Esophagus (tissue), 2 donors: ENCODE measurements around the gene DNAAF8. TPM values are rescaled to one million over a fixed set of nuclear protein-coding genes. Genes with fewer than 3 reads are reported as not detected.

Experiments
- H3K27ac ChIP-seq, 2 donors: one replicate each; pipeline ENCODE4 v1.5.1; 2013; ENCODE audit warnings: low read depth in 2 of 2, mild to moderate bottlenecking in 2 of 2, inconsistent platforms in 1 of 2, low read length in 1 of 2, moderate library complexity in 1 of 2
- H3K27me3 ChIP-seq, 2 donors: one replicate each; pipeline ENCODE4 v1.6.1; 2013; ENCODE audit warnings: low read length in 2 of 2, control low read depth in 1 of 2, mild to moderate bottlenecking in 1 of 2; ENCODE audit not compliant: insufficient read depth in 2 of 2, control insufficient read depth in 1 of 2
- H3K36me3 ChIP-seq, 2 donors: one replicate each; pipeline ENCODE4 v1.6.1; 2013; ENCODE audit warnings: low read length in 1 of 2; ENCODE audit not compliant: control insufficient read depth in 2 of 2, insufficient read depth in 2 of 2
- H3K4me1 ChIP-seq, 2 donors: one replicate each; pipeline ENCODE4 v1.6.1; 2013; ENCODE audit warnings: low read length in 1 of 2; ENCODE audit not compliant: control insufficient read depth in 2 of 2, insufficient read depth in 2 of 2
- H3K4me3 ChIP-seq, 2 donors: one replicate each; pipeline ENCODE4 v1.5.1; 2013; ENCODE audit warnings: low read length in 2 of 2, mild to moderate bottlenecking in 2 of 2, low read depth in 1 of 2, moderate library complexity in 1 of 2
- H3K9me3 ChIP-seq, 2 donors: one replicate each; pipeline ENCODE4 v1.6.1; 2013; ENCODE audit warnings: mild to moderate bottlenecking in 2 of 2, low read depth in 1 of 2, low read length in 1 of 2, moderate library complexity in 1 of 2; ENCODE audit not compliant: control insufficient read depth in 2 of 2, insufficient read depth in 1 of 2
- WGBS, 2 donors: extraction: QIAGEN DNeasy Blood & Tissue Kit; methylation state at CpG; one replicate each; pipeline ENCODE4 v1.1.7; 2013; 5-methylcytosine and 5-hydroxymethylcytosine counted together
- polyA plus RNA-seq, 2 donors: library from polyadenylated mRNA; stranded (reverse); fragments of 200-250 nt; gene quantifications; one replicate each; pipeline ENCODE4 v1.2.3, GENCODE V29; 2013
- donor health status: healthy with polysubstance abuse.
- donor health status: Bipolar disorder and iron deficiency.

The DNAAF8 gene
- polyA plus RNA-seq, result under 1 TPM; 0.39 to 0.81 TPM

- no peaks in the 10 kb centered on the region for H3K9me3 ChIP-seq
- no peaks in the 10 kb centered on the region for H3K27me3 ChIP-seq
- 0 to 1% methylated on average over 65 to 70 of the region's 70 CpGs for WGBS, 2 donors
- H3K27ac ChIP-seq, result peak within 1 kb of the TSS; percentile 71 to 89
- H3K36me3 ChIP-seq, result peaks cover 0 to 8% of the 10 kb centered on the region in 2 donors
- H3K4me3 ChIP-seq, result peak within 1 kb of the TSS; percentile 90 to 94
- peaks cover 0 to 6% of the 10 kb centered on the region in 2 donors for H3K4me1 ChIP-seq
These were observed at the start of gene DNAAF8, which contains the start of gene ANKS3 for GRCh38 chr16:4734063-4734729. DNAAF8 (plus strand) TSS chr16:4734537; CDS start chr16:4736515, 1,978 bp downstream. ANKS3 (minus strand) TSS chr16:4734271; CDS start chr16:4730149, 4,122 bp downstream.

DNA sequence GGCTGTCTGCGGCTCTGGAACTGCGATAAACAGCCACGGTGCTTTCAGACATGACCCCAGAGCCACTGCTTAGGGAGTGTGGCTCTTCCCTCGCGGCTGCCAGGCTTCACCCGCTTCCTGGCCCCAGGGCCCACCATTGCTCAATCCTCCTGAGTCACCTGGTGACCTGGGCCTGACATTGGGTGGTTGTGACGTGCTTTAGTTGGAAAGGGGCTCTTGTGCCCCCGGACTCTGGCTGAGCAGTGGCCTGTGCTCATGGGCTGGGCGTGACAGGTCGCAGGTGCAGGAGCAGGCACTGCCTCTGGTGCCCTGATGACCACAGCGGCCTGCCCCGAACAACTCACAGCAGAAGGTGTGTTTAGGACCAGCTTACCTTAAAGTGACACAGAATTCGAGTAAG is 49.6 kb upstream of the DNAAF8 start:
- peaks cover 0 to 64% of the 10 kb centered on the region in 2 donors for H3K36me3 ChIP-seq
- no peaks in the 10 kb centered on the region for H3K9me3 ChIP-seq
- H3K27ac ChIP-seq, result no peak overlapping the region
- no peak overlapping the region for H3K4me3 ChIP-seq
- WGBS, 2 donors, result 78 to 79% methylated on average over 13 of the region's 13 CpGs
- no peaks in the 10 kb centered on the region for H3K27me3 ChIP-seq
- peaks cover 0 to 2% of the 10 kb centered on the region in 2 donors for H3K4me1 ChIP-seq

DNA sequence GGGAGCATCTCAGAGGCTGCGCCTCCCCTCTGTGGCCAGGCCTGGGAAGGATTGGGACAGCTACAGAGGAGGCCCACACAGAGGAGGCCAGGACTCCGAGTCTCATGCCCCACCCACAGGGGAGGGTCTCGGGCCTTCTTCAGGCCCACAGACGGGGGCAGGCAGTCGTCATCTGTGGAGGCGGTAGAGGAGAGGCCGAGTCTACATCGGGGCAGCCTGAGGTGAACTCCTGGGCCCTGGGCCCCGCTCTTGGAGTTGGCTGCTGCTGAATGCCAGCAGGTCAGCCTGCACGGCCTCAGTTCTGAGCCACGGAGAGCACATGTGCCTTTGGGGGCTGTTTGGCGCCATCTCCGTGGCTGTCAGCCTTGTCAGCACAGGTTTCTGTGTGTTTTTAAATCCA is 49.0 kb upstream of the DNAAF8 start:
- WGBS, 2 donors, result 82 to 90% methylated on average over 12 to 13 of the region's 13 CpGs

DNA sequence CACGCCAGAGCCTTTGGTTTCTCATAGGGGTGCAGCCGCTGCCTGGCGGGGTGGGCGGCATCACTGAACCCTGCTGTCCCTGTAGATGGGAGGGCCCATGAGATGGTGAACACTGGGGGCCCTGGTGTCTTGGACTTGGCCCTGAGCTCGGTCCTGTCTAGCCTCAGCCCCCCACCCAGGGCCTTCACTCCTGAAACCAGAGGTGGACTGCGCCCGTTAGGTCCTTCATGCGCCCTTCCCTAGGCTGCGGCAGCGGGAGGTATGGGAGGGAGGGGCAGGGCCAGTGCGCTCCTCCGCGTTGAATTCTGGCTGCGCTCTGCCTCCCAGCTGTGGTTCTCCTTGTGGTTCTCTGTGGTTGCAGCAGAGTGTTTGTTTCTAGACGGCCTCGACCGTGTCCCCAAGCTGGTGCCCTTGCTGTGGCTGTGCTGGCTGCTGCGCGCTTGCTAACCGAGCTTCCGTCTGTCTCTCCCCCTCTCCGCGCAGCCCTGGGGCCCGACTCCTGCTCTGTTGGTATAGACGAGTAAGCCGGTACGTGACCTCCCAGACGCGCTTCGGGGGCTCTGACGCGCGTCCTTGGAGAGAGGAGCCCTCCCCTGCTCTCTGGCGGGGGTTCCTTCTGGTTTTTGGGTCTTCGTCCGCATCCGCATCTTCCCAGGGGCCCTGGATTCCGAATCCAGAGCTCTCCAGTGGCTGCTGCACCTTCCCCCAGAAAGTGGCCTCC is 48.4 kb upstream of the DNAAF8 start:
- Histone ChIP-seq H3K36me3 (peaks cover 0 to 68% of the 10 kb centered on the region in 2 donors), H3K4me3 (no peak overlapping the region)
- WGBS, 2 donors, result 95 to 97% methylated on average over 37 to 38 of the region's 38 CpGs

More for the DNA sequence above, 49.0 kb upstream of the DNAAF8 start:
- Histone ChIP-seq H3K27me3 (no peaks in the 10 kb centered on the region), H3K4me3 (no peak overlapping the region), H3K27ac (no peak overlapping the region), H3K36me3 (peaks cover 0 to 66% of the 10 kb centered on the region in 2 donors), H3K4me1 (peaks cover 0 to 2% of the 10 kb centered on the region in 2 donors), H3K9me3 (no peaks in the 10 kb centered on the region)

GRCh38 chr16:4686497-4687210 is 47.7 kb upstream of the DNAAF8 start:
- Histone ChIP-seq H3K4me3 (no peak overlapping the region), H3K27me3 (no peaks in the 10 kb centered on the region), H3K4me1 (peaks cover 0 to 2% of the 10 kb centered on the region in 2 donors), H3K36me3 (peaks cover 0 to 66% of the 10 kb centered on the region in 2 donors), H3K27ac (no peak overlapping the region), H3K9me3 (no peaks in the 10 kb centered on the region)
- 90 to 92% methylated on average over 27 of the region's 27 CpGs for WGBS, 2 donors

More for the DNA sequence above, 48.4 kb upstream of the DNAAF8 start:
- Histone ChIP-seq H3K4me1 (peaks cover 0 to 2% of the 10 kb centered on the region in 2 donors), H3K27me3 (no peaks in the 10 kb centered on the region), H3K27ac (no peak overlapping the region), H3K9me3 (no peaks in the 10 kb centered on the region)

DNA sequence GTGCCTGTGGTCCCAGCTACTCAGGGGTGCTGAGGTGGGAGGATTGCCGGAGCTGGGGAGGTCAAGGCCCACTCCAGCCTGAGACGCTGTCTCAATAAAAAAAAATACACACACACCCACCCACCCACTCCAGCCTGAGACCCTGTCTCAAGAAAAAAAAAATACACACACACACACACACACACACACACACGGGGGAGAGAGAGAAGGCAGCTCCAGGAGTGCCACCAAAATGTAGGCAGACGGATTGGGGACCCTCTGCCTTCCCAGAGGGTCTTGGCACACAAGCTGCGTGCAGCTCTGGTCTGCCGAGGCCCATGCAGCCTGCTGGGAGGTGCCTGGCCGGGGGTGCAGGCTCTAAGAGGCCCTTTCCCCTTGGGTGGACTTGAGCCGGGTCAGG is 46.9 kb upstream of the DNAAF8 start:
- WGBS, 2 donors, result 84 to 88% methylated on average over 6 to 8 of the region's 8 CpGs
- H3K27ac ChIP-seq, result no peak overlapping the region
- H3K36me3 ChIP-seq, result peaks cover 0 to 62% of the 10 kb centered on the region in 2 donors

DNA sequence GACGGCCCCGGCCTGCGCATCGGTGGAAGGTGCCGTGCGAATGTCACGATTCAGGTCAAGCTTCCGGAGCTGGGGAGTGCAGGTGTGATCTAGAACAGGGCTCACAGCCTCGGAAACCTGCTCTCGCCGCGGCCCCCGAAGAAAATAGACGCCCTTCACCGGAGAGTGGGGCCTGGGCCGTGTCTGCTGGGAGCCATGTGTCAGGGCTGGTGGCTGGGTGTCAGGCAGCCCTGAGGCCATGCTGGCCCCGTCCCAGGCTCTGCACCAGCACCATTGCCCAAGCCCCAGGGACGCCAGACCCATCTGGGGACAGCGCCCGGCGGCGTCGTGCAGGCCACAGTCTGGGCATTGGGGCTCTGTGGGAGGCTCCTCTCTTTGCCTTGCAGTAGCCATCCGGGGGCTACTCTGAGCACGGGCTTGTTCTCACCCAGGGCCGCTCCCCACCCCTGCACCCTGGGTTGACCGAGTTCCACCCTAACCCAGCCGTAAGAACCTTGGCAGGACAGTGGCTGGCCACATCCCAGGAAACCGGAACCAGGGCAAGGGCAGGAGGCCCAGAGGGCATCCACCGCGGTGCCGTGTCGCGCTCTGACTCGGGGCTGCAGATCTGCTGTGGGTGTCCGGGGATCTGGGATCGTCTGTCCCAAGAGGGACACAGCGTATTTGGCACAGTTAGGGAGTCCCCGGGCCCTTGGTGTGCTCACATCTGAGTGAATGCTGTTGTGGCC is 46.2 kb upstream of the DNAAF8 start:
- Histone ChIP-seq H3K27me3 (no peaks in the 10 kb centered on the region), H3K36me3 (peaks cover 0 to 55% of the 10 kb centered on the region in 2 donors), H3K4me3 (no peak overlapping the region), H3K4me1 (peaks cover 2 to 11% of the 10 kb centered on the region in 2 donors), H3K27ac (no peak overlapping the region), H3K9me3 (no peaks in the 10 kb centered on the region)
- WGBS, 2 donors, result 89 to 91% methylated on average over 39 of the region's 39 CpGs

More for the DNA sequence above, 46.9 kb upstream of the DNAAF8 start:
- no peaks in the 10 kb centered on the region for H3K27me3 ChIP-seq
- no peaks in the 10 kb centered on the region for H3K9me3 ChIP-seq
- H3K4me3 ChIP-seq, result no peak overlapping the region
- peaks cover 2 to 4% of the 10 kb centered on the region in 2 donors for H3K4me1 ChIP-seq

DNA sequence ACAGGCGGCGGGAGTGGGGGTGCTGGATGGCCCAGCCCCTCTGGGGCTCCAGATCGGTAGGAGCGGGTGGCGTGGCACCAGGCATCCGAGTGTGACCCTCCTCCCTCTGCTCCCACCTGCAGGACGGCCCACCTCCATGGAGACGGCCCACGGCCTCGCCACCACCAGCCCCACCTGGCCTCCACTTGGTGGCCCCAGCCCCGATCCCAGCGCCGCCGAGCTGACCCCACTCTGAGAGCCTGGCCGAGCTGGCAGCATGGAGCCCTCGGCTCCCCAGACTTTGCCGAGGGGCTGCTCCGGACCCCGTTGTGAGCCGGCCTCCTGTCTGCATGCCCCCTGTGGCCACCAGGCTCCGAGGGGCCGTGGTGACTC is 45.7 kb upstream of the DNAAF8 start:
- no peaks in the 10 kb centered on the region for H3K9me3 ChIP-seq
- H3K36me3 ChIP-seq, result peaks cover 0 to 50% of the 10 kb centered on the region in 2 donors
- no peaks in the 10 kb centered on the region for H3K27me3 ChIP-seq
- 92 to 94% methylated on average over 22 of the region's 22 CpGs for WGBS, 2 donors
- no peak overlapping the region for H3K27ac ChIP-seq
- H3K4me1 ChIP-seq, result peaks cover 0 to 11% of the 10 kb centered on the region in 2 donors
- H3K4me3 ChIP-seq, result no peak overlapping the region
